Mesendoderm (in vitro differentiated cells): Measurements from ENCODE around the gene ADPRS.

Experiments
- DNase-seq: peaks from one replicate; pipeline ENCODE4 v3.0.0; 2013
- H2AK5ac ChIP-seq: 2 replicates; pipeline ENCODE4 v1.6.1; 2013; ENCODE audit warnings: low read length, inconsistent platforms
- H2BK120ac ChIP-seq: 2 replicates; pipeline ENCODE4 v1.6.1; 2013; ENCODE audit warnings: low read depth, mild to moderate bottlenecking, low read length, moderate library complexity, mixed read lengths
- H2BK15ac ChIP-seq: replicated peaks from 2 replicates; pipeline ENCODE4 v1.6.1; 2013; ENCODE audit warnings: low read depth, mild to moderate bottlenecking, moderate library complexity
- H2BK5ac ChIP-seq: 2 replicates; pipeline ENCODE4 v1.6.1; 2013; ENCODE audit warnings: low read length, inconsistent platforms
- H3K18ac ChIP-seq: 2 replicates; pipeline ENCODE4 v1.6.1; 2013; ENCODE audit warnings: mild to moderate bottlenecking, low read length, mixed read lengths
- H3K23ac ChIP-seq: one replicate; pipeline ENCODE4 v1.6.1; 2013; ENCODE audit warnings: low read length
- H3K27ac ChIP-seq: 2 replicates; pipeline ENCODE4 v1.5.1; 2013; ENCODE audit warnings: low read depth, mild to moderate bottlenecking, inconsistent platforms, low read length, moderate library complexity
- H3K27me3 ChIP-seq: 2 replicates; pipeline ENCODE4 v1.6.1; 2013; ENCODE audit warnings: low read length, control low read depth, mild to moderate bottlenecking, inconsistent platforms; ENCODE audit not compliant: insufficient read depth, poor library complexity
- H3K36me3 ChIP-seq: 2 replicates; pipeline ENCODE4 v1.6.1; 2013; ENCODE audit warnings: low read length, inconsistent platforms; ENCODE audit not compliant: control insufficient read depth, insufficient read depth
- H3K4ac ChIP-seq: one replicate; pipeline ENCODE4 v1.6.1; 2013; ENCODE audit warnings: low read depth, mild to moderate bottlenecking, low read length, moderate library complexity
- H3K4me1 ChIP-seq: 2 replicates; pipeline ENCODE4 v1.6.1; 2013; ENCODE audit warnings: low read depth, low read length, inconsistent platforms; ENCODE audit not compliant: control insufficient read depth
- H3K4me2 ChIP-seq: 2 replicates; pipeline ENCODE4 v1.6.1; 2013; ENCODE audit warnings: low read length
- H3K4me3 ChIP-seq: 2 replicates; pipeline ENCODE4 v1.5.1; 2013; ENCODE audit warnings: mild to moderate bottlenecking, low read length
- H3K56ac ChIP-seq: one replicate; pipeline ENCODE4 v1.6.1; 2013; ENCODE audit warnings: low read length
- H3K79me1 ChIP-seq: 2 replicates; pipeline ENCODE4 v1.6.1; 2013; ENCODE audit warnings: low read length, inconsistent platforms
- H3K79me2 ChIP-seq: 2 replicates; pipeline ENCODE4 v1.6.1; 2013; ENCODE audit warnings: mild to moderate bottlenecking, low read length; ENCODE audit not compliant: control insufficient read depth, insufficient read depth
- H3K9ac ChIP-seq: 2 replicates; pipeline ENCODE4 v1.6.1; 2013; ENCODE audit warnings: low read length, inconsistent platforms
- H4K5ac ChIP-seq: one replicate; pipeline ENCODE4 v1.6.1; 2013; ENCODE audit warnings: low read length
- H4K8ac ChIP-seq: one replicate; pipeline ENCODE4 v1.6.1; 2013; ENCODE audit warnings: low read depth, mild to moderate bottlenecking, control low read depth, low read length, moderate library complexity
- WGBS: extraction: QIAGEN DNeasy Blood & Tissue Kit; methylation state at CpG from one replicate; pipeline ENCODE4 v1.1.7; 2013; ENCODE audit warnings: low lambda C conversion rate, missing lambda C conversion rate; ENCODE audit not compliant: insufficient coverage; ENCODE audit errors: extremely low coverage; 5-methylcytosine and 5-hydroxymethylcytosine counted together

The ADPRS gene

GRCh38 chr1:36135796-36136195, 47.1 kb downstream of the ADPRS start:
- H3K56ac ChIP-seq = no peak overlapping the region
- no peak overlapping the region for H2BK120ac ChIP-seq
- H3K4me2 ChIP-seq = no peak overlapping the region
- no peak overlapping the region for H3K23ac ChIP-seq
- no peak overlapping the region for H3K4ac ChIP-seq
- no peak overlapping the region for H2AK5ac ChIP-seq
- DNase-seq = no peak
- no peak overlapping the region for H3K4me3 ChIP-seq
- H4K8ac ChIP-seq = no peak overlapping the region
- peaks cover 3% of the 10 kb centered on the region for H3K79me1 ChIP-seq
- no peak overlapping the region for H2BK15ac ChIP-seq
- H3K9ac ChIP-seq = no peak overlapping the region
- H2BK5ac ChIP-seq = no peak overlapping the region
- no peaks in the 10 kb centered on the region for H3K4me1 ChIP-seq
- no peak overlapping the region for H3K27ac ChIP-seq
- no peak overlapping the region for H3K18ac ChIP-seq
- H3K36me3 ChIP-seq = peaks cover 6% of the 10 kb centered on the region
- no peaks in the 10 kb centered on the region for H3K79me2 ChIP-seq
- no peaks in the 10 kb centered on the region for H3K27me3 ChIP-seq
- H4K5ac ChIP-seq = no peak overlapping the region

GRCh38 chr1:36136535-36136934, 47.8 kb downstream of the ADPRS start:
- H3K23ac ChIP-seq = no peak overlapping the region
- no peak overlapping the region for H3K18ac ChIP-seq
- H2AK5ac ChIP-seq = no peak overlapping the region
- no peak overlapping the region for H3K4me2 ChIP-seq
- no peak overlapping the region for H3K4me3 ChIP-seq
- H3K79me1 ChIP-seq = peaks cover 3% of the 10 kb centered on the region
- no peak overlapping the region for H4K8ac ChIP-seq
- H2BK15ac ChIP-seq = no peak overlapping the region
- H3K79me2 ChIP-seq = no peaks in the 10 kb centered on the region
- H3K4me1 ChIP-seq = no peaks in the 10 kb centered on the region
- H2BK120ac ChIP-seq = no peak overlapping the region
- no peak overlapping the region for H3K9ac ChIP-seq
- H3K36me3 ChIP-seq = peaks cover 6% of the 10 kb centered on the region
- no CpG with 5 or more reads among the region's 1 CpG for WGBS
- H3K56ac ChIP-seq = no peak overlapping the region
- DNase-seq = no peak
- H3K4ac ChIP-seq = no peak overlapping the region
- H3K27me3 ChIP-seq = no peaks in the 10 kb centered on the region
- no peak overlapping the region for H4K5ac ChIP-seq
- H2BK5ac ChIP-seq = no peak overlapping the region
- no peak overlapping the region for H3K27ac ChIP-seq

- Histone ChIP-seq H3K4ac (no peak overlapping the region), H3K4me2 (no peak overlapping the region), H3K18ac (no peak overlapping the region), H3K27me3 (no peaks in the 10 kb centered on the region), H3K4me3 (no peak overlapping the region), H3K56ac (no peak overlapping the region), H3K79me1 (peaks cover 3% of the 10 kb centered on the region), H2BK15ac (no peak overlapping the region), H4K8ac (no peak overlapping the region), H2BK120ac (no peak overlapping the region), H4K5ac (no peak overlapping the region), H3K27ac (no peak overlapping the region), H3K9ac (no peak overlapping the region), H3K36me3 (peaks cover 6% of the 10 kb centered on the region), H3K23ac (no peak overlapping the region), H2BK5ac (no peak overlapping the region), H3K4me1 (no peaks in the 10 kb centered on the region), H3K79me2 (no peaks in the 10 kb centered on the region), H2AK5ac (no peak overlapping the region)
- no CpG with 5 or more reads among the region's 5 CpGs for WGBS
- no peak for DNase-seq
Measured at GRCh38 chr1:36137226-36137625, 48.5 kb downstream of the ADPRS start.

- H3K23ac ChIP-seq = no peak overlapping the region
- no peaks in the 10 kb centered on the region for H3K27me3 ChIP-seq
- no peak overlapping the region for H3K27ac ChIP-seq
- no peak for DNase-seq
- H3K79me2 ChIP-seq = no peaks in the 10 kb centered on the region
- no peaks in the 10 kb centered on the region for H3K4me1 ChIP-seq
- H2BK120ac ChIP-seq = no peak overlapping the region
- H3K56ac ChIP-seq = no peak overlapping the region
- no peak overlapping the region for H2BK5ac ChIP-seq
- H2BK15ac ChIP-seq = no peak overlapping the region
- H3K18ac ChIP-seq = no peak overlapping the region
- H3K36me3 ChIP-seq = peaks cover 6% of the 10 kb centered on the region
- H4K8ac ChIP-seq = no peak overlapping the region
- H4K5ac ChIP-seq = no peak overlapping the region
- H3K4me2 ChIP-seq = no peak overlapping the region
- H3K79me1 ChIP-seq = peaks cover 3% of the 10 kb centered on the region
- WGBS = no CpG with 5 or more reads among the region's 3 CpGs
- no peak overlapping the region for H2AK5ac ChIP-seq
- H3K9ac ChIP-seq = no peak overlapping the region
- H3K4me3 ChIP-seq = no peak overlapping the region
- no peak overlapping the region for H3K4ac ChIP-seq
Measured at GRCh38 chr1:36137776-36138175, 49.1 kb downstream of the ADPRS start.

GRCh38 chr1:36139521-36139920, 50.8 kb downstream of the ADPRS start:
- no peak overlapping the region for H3K9ac ChIP-seq
- peaks cover 6% of the 10 kb centered on the region for H3K36me3 ChIP-seq
- H3K18ac ChIP-seq = no peak overlapping the region
- H3K27ac ChIP-seq = no peak overlapping the region
- H3K27me3 ChIP-seq = no peaks in the 10 kb centered on the region
- DNase-seq = no peak
- H2AK5ac ChIP-seq = no peak overlapping the region
- H4K8ac ChIP-seq = no peak overlapping the region
- H2BK5ac ChIP-seq = no peak overlapping the region
- no peaks in the 10 kb centered on the region for H3K4me1 ChIP-seq
- H2BK120ac ChIP-seq = no peak overlapping the region
- no peak overlapping the region for H3K23ac ChIP-seq
- no CpG with 5 or more reads among the region's 5 CpGs for whole genome bisulfite sequencing
- H4K5ac ChIP-seq = no peak overlapping the region
- no peak overlapping the region for H3K56ac ChIP-seq
- no peak overlapping the region for H3K4ac ChIP-seq
- no peak overlapping the region for H3K4me3 ChIP-seq
- H3K79me1 ChIP-seq = peaks cover 3% of the 10 kb centered on the region
- no peak overlapping the region for H2BK15ac ChIP-seq
- H3K79me2 ChIP-seq = no peaks in the 10 kb centered on the region
- H3K4me2 ChIP-seq = no peak overlapping the region

DNA sequence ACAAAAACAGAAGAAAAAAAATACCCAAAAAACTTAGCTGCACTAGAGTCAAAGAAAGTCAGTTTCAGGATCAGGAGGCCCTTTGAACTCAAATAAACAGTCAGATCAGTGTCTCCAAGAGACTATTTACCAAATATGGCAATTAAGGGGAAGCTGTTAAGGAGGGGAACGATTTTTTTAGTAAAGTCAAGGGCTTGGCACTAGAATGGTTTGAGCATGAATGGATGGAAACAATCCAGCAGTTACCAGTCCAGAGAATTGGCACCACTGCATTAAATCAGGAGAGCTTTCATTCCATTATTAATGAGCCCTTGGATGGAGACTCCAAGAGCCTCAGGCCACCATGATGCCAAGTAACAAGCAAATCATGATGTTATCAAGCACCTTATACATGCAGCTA, 53.4 kb downstream of the ADPRS start:
- H3K79me1 ChIP-seq = peaks cover 3% of the 10 kb centered on the region
- no peak overlapping the region for H2BK15ac ChIP-seq
- H3K4ac ChIP-seq = no peak overlapping the region
- no peaks in the 10 kb centered on the region for H3K4me1 ChIP-seq
- H4K5ac ChIP-seq = no peak overlapping the region
- H3K36me3 ChIP-seq = peaks cover 6% of the 10 kb centered on the region
- H4K8ac ChIP-seq = no peak overlapping the region
- H3K9ac ChIP-seq = no peak overlapping the region
- H3K79me2 ChIP-seq = no peaks in the 10 kb centered on the region
- H2AK5ac ChIP-seq = no peak overlapping the region
- H3K27me3 ChIP-seq = no peaks in the 10 kb centered on the region
- no peak overlapping the region for H3K18ac ChIP-seq
- H3K4me2 ChIP-seq = no peak overlapping the region
- H2BK120ac ChIP-seq = no peak overlapping the region
- no peak overlapping the region for H3K4me3 ChIP-seq
- no peak overlapping the region for H3K23ac ChIP-seq
- WGBS = no CpG with 5 or more reads among the region's 1 CpG
- H3K27ac ChIP-seq = no peak overlapping the region
- H2BK5ac ChIP-seq = no peak overlapping the region
- H3K56ac ChIP-seq = no peak overlapping the region
- DNase-seq = no peak
